Naive thymus-derived CD4-positive, alpha-beta T cell (primary cell): ENCODE measurements around the gene C1orf210. TPM values are rescaled to one million over a fixed set of nuclear protein-coding genes. Genes with fewer than 3 reads are reported as not detected.

Source experiments
- ATAC-seq: fragments of 150-1000 bp; cut with Tn5 transposase; 2 replicates; pipeline ENCODE4 v1.10.0; 2021; ENCODE audit warnings: mild to moderate bottlenecking, moderate library complexity
- CTCF ChIA-PET: fragments of 350-600 bp; sonication (Branson Sonifier 250); formaldehyde crosslinking; loops from one replicate; lab custom pipeline; 2021; ENCODE audit warnings: antibody characterized with exemption; lab: Charles Lee
- POLR2A ChIA-PET: fragments of 350-600 bp; sonication (Branson Sonifier 250); formaldehyde crosslinking; loops from one replicate; lab custom pipeline; 2021; ENCODE audit warnings: antibody characterized with exemption, inconsistent platforms; lab: Charles Lee
- DNase-seq, 9 donors: peaks; one replicate each; pipeline versions ENCODE4 v3.0.0 to v3.0.0-alpha.2; 2020 to 2022; ENCODE audit warnings: mixed read lengths in 1 of 9
- H3K27ac ChIP-seq: one replicate; pipeline ENCODE4 v1.7.0; 2013; ENCODE audit warnings: mild to moderate bottlenecking, low read depth, low read length, moderate library complexity
- H3K27me3 ChIP-seq, 2 donors: one replicate each; pipeline ENCODE4 v1.7.0; 2013; ENCODE audit warnings: low read length in 2 of 2, mild to moderate bottlenecking in 2 of 2, moderate library complexity in 2 of 2; ENCODE audit not compliant: control insufficient read depth in 2 of 2, insufficient read depth in 2 of 2
- H3K36me3 ChIP-seq, 3 experiments: 1 replicate in 2 of 3; 2 replicates in 1 of 3; pipeline ENCODE4 v1.7.0; 2013; ENCODE audit warnings: low read length in 3 of 3, mild to moderate bottlenecking in 3 of 3, moderate library complexity in 1 of 3; ENCODE audit not compliant: insufficient read depth in 3 of 3, control insufficient read depth in 2 of 3
- H3K4me1 ChIP-seq, 2 donors: one replicate each; pipeline ENCODE4 v1.7.0; 2013; ENCODE audit warnings: low read length in 2 of 2, mild to moderate bottlenecking in 2 of 2, moderate library complexity in 1 of 2; ENCODE audit not compliant: control insufficient read depth in 2 of 2, insufficient read depth in 2 of 2
- H3K4me3 ChIP-seq: 2 replicates; pipeline ENCODE4 v1.7.0; 2013; ENCODE audit warnings: mild to moderate bottlenecking, low read length
- H3K9me3 ChIP-seq, 3 experiments: 1 replicate in 2 of 3; 2 replicates in 1 of 3; pipeline ENCODE4 v1.7.0; 2013; ENCODE audit warnings: low read length in 3 of 3; ENCODE audit not compliant: control insufficient read depth in 2 of 3
- H3K27ac Mint-ChIP-seq, 9 donors: one replicate each; pipeline ENCODE4 v1.8.0; 2020 to 2022; ENCODE audit warnings: mixed read lengths in 9 of 9, mild to moderate bottlenecking in 8 of 9, moderate library complexity in 5 of 9, inconsistent platforms in 2 of 9
- H3K27me3 Mint-ChIP-seq, 5 donors: one replicate each; pipeline ENCODE4 v1.8.0; 2021 to 2022; ENCODE audit warnings: mixed read lengths in 5 of 5, mild to moderate bottlenecking in 1 of 5
- H3K36me3 Mint-ChIP-seq, 5 donors: one replicate each; pipeline ENCODE4 v1.8.0; 2020 to 2022; ENCODE audit warnings: mixed read lengths in 5 of 5, mild to moderate bottlenecking in 3 of 5, inconsistent platforms in 1 of 5
- H3K4me1 Mint-ChIP-seq, 7 donors: one replicate each; pipeline ENCODE4 v1.8.0; 2020 to 2022; ENCODE audit warnings: mixed read lengths in 7 of 7, mild to moderate bottlenecking in 3 of 7, inconsistent platforms in 1 of 7
- H3K4me3 Mint-ChIP-seq, 10 donors: one replicate each; pipeline ENCODE4 v1.8.0; 2020 to 2022; ENCODE audit warnings: mild to moderate bottlenecking in 10 of 10, mixed read lengths in 10 of 10, moderate library complexity in 6 of 10, inconsistent platforms in 2 of 10
- H3K9me3 Mint-ChIP-seq, 11 donors: one replicate each; pipeline ENCODE4 v1.8.0; 2020 to 2022; ENCODE audit warnings: mixed read lengths in 11 of 11, mild to moderate bottlenecking in 4 of 11, inconsistent platforms in 1 of 11, moderate library complexity in 1 of 11
- intact Hi-C, 2 donors: fragments of 100-400 bp; cut with micrococcal nuclease; formaldehyde crosslinking; loops; one replicate each; pipeline ENCODE4 v1.15.1; 2023
- polyA plus RNA-seq, 2 donors: library from polyadenylated mRNA; unstranded; fragments of 300-500 nt; fragmentation: Illumina TruSeq; gene quantifications; one replicate each; pipeline ENCODE4 v1.2.3, GENCODE V29; 2021
- total RNA-seq, 6 experiments: library from RNA in 5 of 6; stranded (reverse) in 5 of 6; gene quantifications; 1 replicate in 5 of 6; 2 replicates in 1 of 6; pipeline ENCODE4 v1.2.3 and lab custom pipeline; 2021 to 2026

The C1orf210 gene
- total and polyA plus RNA-seq, 7 experiments from 2014 or later: not detected

DNA sequence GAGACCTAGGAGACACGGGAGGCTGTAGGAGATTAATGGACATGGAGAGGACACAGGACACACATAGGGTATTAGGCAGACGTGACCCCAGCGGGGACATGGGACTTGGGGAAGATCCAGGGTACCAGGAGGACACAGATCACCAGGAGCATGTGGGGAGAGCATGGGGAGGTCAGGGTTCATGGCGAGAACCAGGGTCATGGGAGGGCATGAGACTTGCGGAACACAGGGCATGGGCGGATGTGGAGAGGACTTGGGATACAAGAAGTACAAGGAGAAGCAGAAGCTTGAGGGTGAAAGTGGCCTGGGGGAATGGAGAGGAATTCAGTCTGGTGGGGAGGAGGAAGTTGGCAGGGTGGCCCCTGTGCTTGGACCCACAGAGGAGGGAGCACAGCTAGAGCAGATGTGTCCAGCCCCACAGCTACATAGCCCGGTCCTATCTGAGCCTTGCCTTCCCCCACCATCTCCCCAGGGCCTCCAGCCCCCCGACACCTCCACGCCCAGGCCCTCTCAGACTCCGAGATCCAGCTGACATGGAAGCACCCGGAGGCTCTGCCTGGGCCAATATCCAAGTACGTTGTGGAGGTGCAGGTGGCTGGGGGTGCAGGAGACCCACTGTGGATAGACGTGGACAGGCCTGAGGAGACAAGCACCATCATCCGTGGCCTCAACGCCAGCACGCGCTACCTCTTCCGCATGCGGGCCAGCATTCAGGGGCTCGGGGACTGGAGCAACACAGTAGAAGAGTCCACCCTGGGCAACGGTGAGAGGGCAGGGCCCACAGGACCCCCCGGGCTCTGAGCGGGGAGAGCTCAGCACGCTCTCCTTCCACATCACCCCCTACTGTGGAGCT lies 27.5 kb upstream of the C1orf210 start:
- H3K27ac Mint-ChIP-seq: peak overlapping the region in 1 of 9 donors; percentile 60
- CTCF ChIA-PET: interaction anchor here (1.0 kb wide), 1 partner anchor 8 kb away, joined by 3 read pairs; no protein-coding TSS in a partner anchor
- intact Hi-C loops: no loop called here
- no peak overlapping the region for H3K4me3 ChIP-seq
- H3K4me3 Mint-ChIP-seq: no peak overlapping the region
- ATAC-seq (no peak), DNase-seq (no peak)
- H3K27me3 ChIP-seq: no peaks in the 10 kb centered on the region
- peaks cover 0 to 5% (median 0%) of the 10 kb centered on the region in 5 donors for H3K27me3 Mint-ChIP-seq
- peaks cover 0 to 4% (median 0%) of the 10 kb centered on the region in 7 donors for H3K4me1 Mint-ChIP-seq
- H3K36me3 ChIP-seq: no peaks in the 10 kb centered on the region
- POLR2A ChIA-PET: no interaction called here
- H3K9me3 Mint-ChIP-seq: no peaks in the 10 kb centered on the region
- H3K36me3 Mint-ChIP-seq: no peaks in the 10 kb centered on the region
- no peak overlapping the region for H3K27ac ChIP-seq
- H3K9me3 ChIP-seq: no peaks in the 10 kb centered on the region
- no peaks in the 10 kb centered on the region for H3K4me1 ChIP-seq

DNA sequence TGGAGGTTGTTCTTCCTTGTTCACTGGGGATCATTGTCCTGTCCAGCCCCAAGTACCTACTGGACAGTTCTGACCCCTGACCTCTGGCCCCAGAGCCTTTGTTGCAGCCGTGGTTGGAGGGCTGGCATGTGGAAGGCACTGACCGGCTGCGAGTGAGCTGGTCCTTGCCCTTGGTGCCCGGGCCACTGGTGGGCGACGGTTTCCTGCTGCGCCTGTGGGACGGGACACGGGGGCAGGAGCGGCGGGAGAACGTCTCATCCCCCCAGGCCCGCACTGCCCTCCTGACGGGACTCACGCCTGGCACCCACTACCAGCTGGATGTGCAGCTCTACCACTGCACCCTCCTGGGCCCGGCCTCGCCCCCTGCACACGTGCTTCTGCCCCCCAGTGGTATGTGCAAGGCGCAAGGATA lies 26.8 kb upstream of the C1orf210 start:
- ATAC-seq (no peak), DNase-seq (no peak)
- H3K27me3 ChIP-seq: no peaks in the 10 kb centered on the region
- no peaks in the 10 kb centered on the region for H3K9me3 ChIP-seq
- Mint-ChIP-seq H3K4me1 (peaks cover 0 to 2% (median 0%) of the 10 kb centered on the region in 7 donors), H3K27ac (peak overlapping the region in 1 of 9 donors; percentile 60), H3K4me3 (no peak overlapping the region), H3K9me3 (no peaks in the 10 kb centered on the region), H3K36me3 (no peaks in the 10 kb centered on the region), H3K27me3 (peaks cover 0 to 5% (median 0%) of the 10 kb centered on the region in 5 donors)
- no peak overlapping the region for H3K4me3 ChIP-seq
- intact Hi-C loops: no loop called here
- ChIA-PET CTCF (interaction anchor here (1.0 kb wide), 1 partner anchor 9 kb away, joined by 3 read pairs; no protein-coding TSS in a partner anchor), POLR2A (no interaction called here)
- H3K27ac ChIP-seq: no peak overlapping the region
- no peaks in the 10 kb centered on the region for H3K36me3 ChIP-seq
- H3K4me1 ChIP-seq: no peaks in the 10 kb centered on the region

DNA sequence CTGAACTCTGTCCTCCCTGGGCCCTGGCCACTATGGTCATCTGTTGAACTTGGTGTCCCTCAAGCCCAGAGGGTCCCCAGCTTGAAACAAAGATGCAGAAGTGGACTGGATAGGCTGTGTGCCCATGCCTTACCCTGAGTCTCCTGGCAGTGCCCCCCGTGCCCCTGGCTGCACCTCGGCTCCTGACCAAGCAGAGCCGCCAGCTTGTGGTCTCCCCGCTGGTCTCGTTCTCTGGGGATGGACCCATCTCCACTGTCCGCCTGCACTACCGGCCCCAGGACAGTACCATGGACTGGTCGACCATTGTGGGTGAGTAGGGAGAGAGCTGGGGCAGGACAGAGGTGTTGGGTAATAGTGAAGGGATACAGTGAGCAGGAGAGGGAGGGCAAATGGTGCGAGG lies 26.1 kb upstream of the C1orf210 start:
- ChIA-PET POLR2A (no interaction called here), CTCF (no interaction called here)
- Mint-ChIP-seq H3K4me1 (peaks cover 0 to 2% (median 0%) of the 10 kb centered on the region in 7 donors), H3K27ac (no peak overlapping the region), H3K9me3 (no peaks in the 10 kb centered on the region), H3K36me3 (no peaks in the 10 kb centered on the region), H3K4me3 (no peak overlapping the region), H3K27me3 (peaks cover 0 to 5% (median 0%) of the 10 kb centered on the region in 5 donors)
- no peaks in the 10 kb centered on the region for H3K4me1 ChIP-seq
- no peaks in the 10 kb centered on the region for H3K9me3 ChIP-seq
- H3K36me3 ChIP-seq: no peaks in the 10 kb centered on the region
- H3K27ac ChIP-seq: no peak overlapping the region
- H3K4me3 ChIP-seq: no peak overlapping the region
- no peaks in the 10 kb centered on the region for H3K27me3 ChIP-seq
- DNase-seq: no peak
- ATAC-seq: no peak
- intact Hi-C loops: no loop called here

DNA sequence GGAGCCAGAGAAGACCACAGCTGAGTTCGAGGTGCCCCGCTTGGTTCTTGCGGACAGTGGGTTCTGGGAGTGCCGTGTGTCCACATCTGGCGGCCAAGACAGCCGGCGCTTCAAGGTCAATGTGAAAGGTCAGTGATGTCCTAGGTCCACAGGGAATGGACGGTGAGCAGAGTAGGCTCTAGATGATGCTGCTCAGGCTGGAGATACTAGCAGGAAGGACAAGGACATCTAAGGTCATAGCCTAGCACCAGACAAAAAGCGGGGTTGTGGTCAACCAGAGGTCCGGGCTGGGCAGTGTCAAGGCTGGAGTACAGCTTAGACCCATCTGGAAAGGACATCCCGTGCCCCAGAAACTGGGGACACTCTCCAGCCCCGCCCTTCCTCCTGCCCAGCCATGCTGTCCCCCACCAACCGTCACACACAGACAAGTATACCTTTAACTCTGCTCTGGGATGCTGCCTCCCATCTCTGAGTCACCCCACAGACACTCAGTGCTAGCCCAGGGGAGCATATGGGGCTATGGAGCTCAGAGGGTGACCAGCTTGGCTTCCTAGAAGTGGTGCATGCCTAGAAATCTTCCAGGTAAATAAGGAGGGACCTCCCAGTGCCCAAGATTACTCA lies 24.1 kb upstream of the C1orf210 start:
- intact Hi-C loops: no loop called here
- Histone ChIP-seq H3K4me1 (no peaks in the 10 kb centered on the region), H3K27ac (no peak overlapping the region), H3K36me3 (no peaks in the 10 kb centered on the region), H3K27me3 (no peaks in the 10 kb centered on the region), H3K4me3 (no peak overlapping the region), H3K9me3 (no peaks in the 10 kb centered on the region)
- DNase-seq (no peak), ATAC-seq (no peak)
- POLR2A ChIA-PET: no interaction called here
- Mint-ChIP-seq H3K9me3 (no peaks in the 10 kb centered on the region), H3K4me1 (peaks cover 0 to 5% (median 0%) of the 10 kb centered on the region in 7 donors), H3K36me3 (no peaks in the 10 kb centered on the region), H3K27me3 (peaks cover 0 to 5% (median 0%) of the 10 kb centered on the region in 5 donors), H3K4me3 (no peak overlapping the region), H3K27ac (no peak overlapping the region)
- CTCF ChIA-PET: no interaction called here

DNA sequence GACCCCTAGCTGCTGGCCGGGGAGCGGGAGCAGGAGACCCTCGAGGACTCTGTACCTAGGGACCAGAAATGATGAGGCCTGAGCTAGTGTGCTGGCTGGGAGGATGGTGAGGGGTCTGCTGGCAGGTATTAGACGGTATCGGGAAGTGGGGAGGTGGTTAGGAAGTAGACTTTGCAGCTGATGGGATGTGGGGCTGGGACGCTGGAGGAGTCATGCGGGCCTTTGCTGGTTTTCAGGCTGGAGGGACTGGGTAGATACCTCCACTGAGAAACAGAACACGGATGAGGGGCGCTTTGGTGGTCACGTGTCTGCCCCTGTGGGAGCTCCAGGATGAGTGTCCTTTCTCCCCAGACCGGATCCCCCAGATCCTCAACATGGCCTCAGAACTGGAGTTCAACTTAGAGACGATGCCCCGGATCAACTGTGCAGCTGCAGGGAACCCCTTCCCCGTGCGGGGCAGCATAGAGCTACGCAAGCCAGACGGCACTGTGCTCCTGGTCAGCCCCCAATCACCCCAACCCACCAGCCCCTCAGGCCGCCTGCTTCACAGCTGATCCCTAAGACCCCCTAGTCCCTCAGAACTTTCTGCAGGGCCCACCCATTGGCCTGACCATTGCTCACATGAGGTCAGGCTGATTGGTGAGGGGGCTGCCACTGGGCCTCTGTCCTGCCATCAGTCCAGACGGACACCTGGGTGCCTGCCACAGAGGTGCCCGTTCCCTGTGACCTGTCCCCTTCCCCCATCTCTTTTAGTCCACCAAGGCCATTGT lies 23.4 kb upstream of the C1orf210 start:
- Histone ChIP-seq H3K36me3 (no peaks in the 10 kb centered on the region), H3K4me3 (no peak overlapping the region), H3K27ac (no peak overlapping the region), H3K4me1 (no peaks in the 10 kb centered on the region), H3K27me3 (no peaks in the 10 kb centered on the region), H3K9me3 (no peaks in the 10 kb centered on the region)
- Mint-ChIP-seq H3K9me3 (no peaks in the 10 kb centered on the region), H3K4me1 (peaks cover 0 to 5% (median 0%) of the 10 kb centered on the region in 7 donors), H3K27me3 (peaks cover 0 to 5% (median 0%) of the 10 kb centered on the region in 5 donors), H3K36me3 (no peaks in the 10 kb centered on the region), H3K27ac (no peak overlapping the region), H3K4me3 (no peak overlapping the region)
- DNase-seq (no peak), ATAC-seq (no peak)
- intact Hi-C loops: no loop called here
- ChIA-PET CTCF (no interaction called here), POLR2A (interaction anchor here (0.5 kb wide), 1 partner anchor 31 kb away, joined by 3 read pairs; no protein-coding TSS in a partner anchor)

DNA sequence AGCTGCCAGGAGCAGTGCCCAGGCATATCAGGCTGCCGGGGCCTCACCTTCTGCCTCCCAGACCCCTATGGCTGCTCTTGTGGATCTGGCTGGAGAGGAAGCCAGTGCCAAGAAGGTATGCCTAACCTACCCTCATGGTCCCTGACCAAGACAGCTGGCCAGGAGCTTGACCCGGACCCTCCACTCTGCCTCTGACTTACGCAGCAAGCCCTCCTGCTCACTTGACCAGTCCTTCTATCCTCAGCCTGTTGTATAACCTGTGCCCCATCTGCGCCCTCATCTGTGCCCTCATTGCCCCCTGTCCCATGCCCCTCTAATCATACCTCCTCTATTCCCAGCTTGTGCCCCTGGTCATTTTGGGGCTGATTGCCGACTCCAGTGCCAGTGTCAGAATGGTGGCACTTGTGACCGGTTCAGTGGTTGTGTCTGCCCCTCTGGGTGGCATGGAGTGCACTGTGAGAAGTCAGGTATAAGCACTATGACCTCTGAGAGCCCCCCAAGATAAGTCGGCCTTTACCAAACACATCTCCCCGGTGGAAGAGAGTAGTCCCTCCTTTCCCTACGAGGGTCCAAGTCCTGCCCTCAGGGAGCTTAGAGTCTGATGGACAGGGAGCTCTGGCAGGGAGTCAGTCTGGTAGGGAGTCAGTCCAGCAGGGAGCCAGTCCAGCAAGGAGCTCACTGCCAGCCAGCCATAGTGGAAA lies 22.2 kb upstream of the C1orf210 start:
- peaks cover 0 to 5% (median 0%) of the 10 kb centered on the region in 5 donors for H3K27me3 Mint-ChIP-seq
- no peaks in the 10 kb centered on the region for H3K36me3 ChIP-seq
- H3K4me3 Mint-ChIP-seq: no peak overlapping the region
- H3K9me3 ChIP-seq: no peaks in the 10 kb centered on the region
- no peak overlapping the region for H3K27ac ChIP-seq
- POLR2A ChIA-PET: no interaction called here
- no peak for ATAC-seq
- DNase-seq: no peak
- intact Hi-C loops: no loop called here
- no peaks in the 10 kb centered on the region for H3K27me3 ChIP-seq
- CTCF ChIA-PET: interaction anchor here (0.6 kb wide), 1 partner anchor 57 kb away, joined by 5 read pairs; no protein-coding TSS in a partner anchor
- peaks cover 0 to 5% (median 0%) of the 10 kb centered on the region in 7 donors for H3K4me1 Mint-ChIP-seq
- no peaks in the 10 kb centered on the region for H3K4me1 ChIP-seq
- no peaks in the 10 kb centered on the region for H3K9me3 Mint-ChIP-seq
- H3K27ac Mint-ChIP-seq: peak overlapping the region in 1 of 9 donors; percentile 19
- H3K36me3 Mint-ChIP-seq: no peaks in the 10 kb centered on the region
- H3K4me3 ChIP-seq: no peak overlapping the region
